Measurements from ENCODE around the gene APP. TPM values are rescaled to one million over a fixed set of nuclear protein-coding genes. Genes with fewer than 3 reads are reported as not detected.

The APP gene
- total RNA-seq, 5 donors from 2014 or later (not counting 1 experiment from before 2014, with no cell fraction given), result 33.7 to 44.7 (median 37.5) TPM

- H3K4me3 ChIP-seq (ENCODE audit: control insufficient read depth in 1 of 2, extremely low read depth in 1 of 2, low read length in 1 of 2), result no peak overlapping the region
- H3K27ac Mint-ChIP-seq, result no peak overlapping the region
- H3K27ac ChIP-seq (ENCODE audit: low read length), result no peak overlapping the region
- ChIA-PET POLR2A (no interaction called here), CTCF (no interaction called here)
- H3K4me3 Mint-ChIP-seq, result no peak overlapping the region
- no peaks in the 10 kb centered on the region for H3K27me3 ChIP-seq (replicated peaks in 1 of 2; ENCODE audit: control insufficient read depth in 2 of 2, extremely low read depth in 1 of 2, insufficient read depth in 2 of 2, low read length in 1 of 2)
- H3K36me3 Mint-ChIP-seq, result peaks cover 19% of the 10 kb centered on the region
- ATAC-seq (replicated peaks in 1 of 4) (no peak), DNase-seq (no peak)
- H3K4me1 Mint-ChIP-seq, result no peaks in the 10 kb centered on the region
- peaks cover 2 to 5% of the 10 kb centered on the region in 2 donors for H3K36me3 ChIP-seq (ENCODE audit: control insufficient read depth in 2 of 2, extremely low read depth in 1 of 2, insufficient read depth in 1 of 2, low read length in 1 of 2)
- H3K4me1 ChIP-seq (ENCODE audit: control insufficient read depth in 1 of 2, extremely low read depth in 1 of 2, insufficient read depth in 2 of 2, low read length in 2 of 2), result no peaks in the 10 kb centered on the region
- no peaks in the 10 kb centered on the region for H3K27me3 Mint-ChIP-seq
- WGBS (ENCODE audit: insufficient coverage), result 80% methylated on average over 4 of the region's 9 CpGs
- no peaks in the 10 kb centered on the region for H3K9me3 ChIP-seq
- H3K9me3 Mint-ChIP-seq, result no peaks in the 10 kb centered on the region
These were observed 282.8 kb downstream of the APP start for GRCh38 chr21:25887646-25888306.

GRCh38 chr21:25887166-25887565, 283.4 kb downstream of the APP start:
- H3K9me3 Mint-ChIP-seq, result no peaks in the 10 kb centered on the region
- ATAC-seq (replicated peaks in 1 of 4) (no peak), DNase-seq (no peak)
- Histone ChIP-seq H3K36me3 (ENCODE audit: control insufficient read depth in 2 of 2, extremely low read depth in 1 of 2, insufficient read depth in 1 of 2, low read length in 1 of 2) (peaks cover 2 to 5% of the 10 kb centered on the region in 2 donors), H3K27me3 (replicated peaks in 1 of 2; ENCODE audit: control insufficient read depth in 2 of 2, extremely low read depth in 1 of 2, insufficient read depth in 2 of 2, low read length in 1 of 2) (no peaks in the 10 kb centered on the region), H3K4me1 (ENCODE audit: control insufficient read depth in 1 of 2, extremely low read depth in 1 of 2, insufficient read depth in 2 of 2, low read length in 2 of 2) (no peaks in the 10 kb centered on the region), H3K9me3 (no peaks in the 10 kb centered on the region), H3K27ac (ENCODE audit: low read length) (no peak overlapping the region), H3K4me3 (ENCODE audit: control insufficient read depth in 1 of 2, extremely low read depth in 1 of 2, low read length in 1 of 2) (no peak overlapping the region)
- peaks cover 19% of the 10 kb centered on the region for H3K36me3 Mint-ChIP-seq
- 93% methylated on average over 2 of the region's 4 CpGs for WGBS (ENCODE audit: insufficient coverage)
- POLR2A ChIA-PET, result no interaction called here
- H3K27ac Mint-ChIP-seq, result no peak overlapping the region
- no peaks in the 10 kb centered on the region for H3K27me3 Mint-ChIP-seq
- H3K4me1 Mint-ChIP-seq, result no peaks in the 10 kb centered on the region
- CTCF ChIA-PET, result interaction anchor here in 1 of 2 donors (0.5 to 1.5 kb wide), 2 partner anchors 8 to 525 kb away, joined by 3 to 4 read pairs; no protein-coding TSS in a partner anchor
- no peak overlapping the region for H3K4me3 Mint-ChIP-seq

GRCh38 chr21:25885880-25886279, 284.7 kb downstream of the APP start:
- no peaks in the 10 kb centered on the region for H3K9me3 ChIP-seq
- Mint-ChIP-seq H3K9me3 (no peaks in the 10 kb centered on the region), H3K27me3 (no peaks in the 10 kb centered on the region), H3K36me3 (peaks cover 17% of the 10 kb centered on the region), H3K27ac (no peak overlapping the region), H3K4me1 (no peaks in the 10 kb centered on the region), H3K4me3 (no peak overlapping the region)
- CTCF ChIA-PET, result interaction anchor here (1.0 to 1.5 kb wide), 2 partner anchors 10 to 828 kb away, joined by 3 to 4 read pairs; no protein-coding TSS in a partner anchor
- ATAC-seq (replicated peaks in 1 of 4), result no peak
- WGBS (ENCODE audit: insufficient coverage), result no CpG with 5 or more reads among the region's 7 CpGs
- POLR2A ChIA-PET, result no interaction called here
- no peak for DNase-seq
- no peak overlapping the region for H3K27ac ChIP-seq (ENCODE audit: low read length)
- no peaks in the 10 kb centered on the region for H3K4me1 ChIP-seq (ENCODE audit: control insufficient read depth in 1 of 2, extremely low read depth in 1 of 2, insufficient read depth in 2 of 2, low read length in 2 of 2)
- H3K36me3 ChIP-seq (ENCODE audit: control insufficient read depth in 2 of 2, extremely low read depth in 1 of 2, insufficient read depth in 1 of 2, low read length in 1 of 2), result peaks cover 2 to 5% of the 10 kb centered on the region in 2 donors
- H3K4me3 ChIP-seq (ENCODE audit: control insufficient read depth in 1 of 2, extremely low read depth in 1 of 2, low read length in 1 of 2), result no peak overlapping the region
- H3K27me3 ChIP-seq (replicated peaks in 1 of 2; ENCODE audit: control insufficient read depth in 2 of 2, extremely low read depth in 1 of 2, insufficient read depth in 2 of 2, low read length in 1 of 2), result no peaks in the 10 kb centered on the region

GRCh38 chr21:25885405-25885804, 285.2 kb downstream of the APP start:
- H3K4me3 Mint-ChIP-seq, result no peak overlapping the region
- no peak overlapping the region for H3K27ac Mint-ChIP-seq
- CTCF ChIA-PET, result interaction anchor here (1.0 to 1.5 kb wide), 2 partner anchors 10 to 829 kb away, joined by 3 to 4 read pairs; no protein-coding TSS in a partner anchor
- no peaks in the 10 kb centered on the region for H3K9me3 Mint-ChIP-seq
- Histone ChIP-seq H3K4me1 (ENCODE audit: control insufficient read depth in 1 of 2, extremely low read depth in 1 of 2, insufficient read depth in 2 of 2, low read length in 2 of 2) (no peaks in the 10 kb centered on the region), H3K4me3 (ENCODE audit: control insufficient read depth in 1 of 2, extremely low read depth in 1 of 2, low read length in 1 of 2) (no peak overlapping the region), H3K9me3 (no peaks in the 10 kb centered on the region), H3K27ac (ENCODE audit: low read length) (no peak overlapping the region), H3K27me3 (replicated peaks in 1 of 2; ENCODE audit: control insufficient read depth in 2 of 2, extremely low read depth in 1 of 2, insufficient read depth in 2 of 2, low read length in 1 of 2) (no peaks in the 10 kb centered on the region), H3K36me3 (ENCODE audit: control insufficient read depth in 2 of 2, extremely low read depth in 1 of 2, insufficient read depth in 1 of 2, low read length in 1 of 2) (peaks cover 2 to 5% of the 10 kb centered on the region in 2 donors)
- POLR2A ChIA-PET, result no interaction called here
- H3K27me3 Mint-ChIP-seq, result no peaks in the 10 kb centered on the region
- no peak for ATAC-seq (replicated peaks in 1 of 4)
- 76% methylated on average over 4 of the region's 4 CpGs for WGBS (ENCODE audit: insufficient coverage)
- peaks cover 14% of the 10 kb centered on the region for H3K36me3 Mint-ChIP-seq
- no peaks in the 10 kb centered on the region for H3K4me1 Mint-ChIP-seq
- no peak for DNase-seq

GRCh38 chr21:25884311-25884710, 286.3 kb downstream of the APP start:
- H3K4me3 ChIP-seq (ENCODE audit: control insufficient read depth in 1 of 2, extremely low read depth in 1 of 2, low read length in 1 of 2), result no peak overlapping the region
- Mint-ChIP-seq H3K9me3 (no peaks in the 10 kb centered on the region), H3K27me3 (no peaks in the 10 kb centered on the region), H3K36me3 (peaks cover 14% of the 10 kb centered on the region), H3K4me3 (no peak overlapping the region), H3K4me1 (no peaks in the 10 kb centered on the region), H3K27ac (no peak overlapping the region)
- DNase-seq (no peak), ATAC-seq (replicated peaks in 1 of 4) (no peak)
- H3K36me3 ChIP-seq (ENCODE audit: control insufficient read depth in 2 of 2, extremely low read depth in 1 of 2, insufficient read depth in 1 of 2, low read length in 1 of 2), result peaks cover 2 to 5% of the 10 kb centered on the region in 2 donors
- no peak overlapping the region for H3K27ac ChIP-seq (ENCODE audit: low read length)
- 80% methylated on average over 1 of the region's 2 CpGs for WGBS (ENCODE audit: insufficient coverage)
- no peaks in the 10 kb centered on the region for H3K9me3 ChIP-seq
- no peaks in the 10 kb centered on the region for H3K4me1 ChIP-seq (ENCODE audit: control insufficient read depth in 1 of 2, extremely low read depth in 1 of 2, insufficient read depth in 2 of 2, low read length in 2 of 2)
- H3K27me3 ChIP-seq (replicated peaks in 1 of 2; ENCODE audit: control insufficient read depth in 2 of 2, extremely low read depth in 1 of 2, insufficient read depth in 2 of 2, low read length in 1 of 2), result no peaks in the 10 kb centered on the region
- ChIA-PET POLR2A (no interaction called here), CTCF (interaction anchor here (0.6 to 0.7 kb wide), 2 partner anchors 17 to 40 kb away, joined by 3 to 5 read pairs; no protein-coding TSS in a partner anchor)

- Histone ChIP-seq H3K27me3 (replicated peaks in 1 of 2; ENCODE audit: control insufficient read depth in 2 of 2, extremely low read depth in 1 of 2, insufficient read depth in 2 of 2, low read length in 1 of 2) (no peaks in the 10 kb centered on the region), H3K4me3 (ENCODE audit: control insufficient read depth in 1 of 2, extremely low read depth in 1 of 2, low read length in 1 of 2) (no peak overlapping the region), H3K27ac (ENCODE audit: low read length) (no peak overlapping the region), H3K9me3 (no peaks in the 10 kb centered on the region), H3K36me3 (ENCODE audit: control insufficient read depth in 2 of 2, extremely low read depth in 1 of 2, insufficient read depth in 1 of 2, low read length in 1 of 2) (peaks cover 0 to 2% of the 10 kb centered on the region in 2 donors), H3K4me1 (ENCODE audit: control insufficient read depth in 1 of 2, extremely low read depth in 1 of 2, insufficient read depth in 2 of 2, low read length in 2 of 2) (no peaks in the 10 kb centered on the region)
- no peak overlapping the region for H3K4me3 Mint-ChIP-seq
- 80% methylated on average over 1 of the region's 17 CpGs for WGBS (ENCODE audit: insufficient coverage)
- ChIA-PET POLR2A (no interaction called here), CTCF (interaction anchor here (0.5 to 1.2 kb wide), 10 partner anchors 19 to 836 kb away, joined by 3 to 6 read pairs (median 3); no protein-coding TSS in a partner anchor)
- H3K4me1 Mint-ChIP-seq, result no peaks in the 10 kb centered on the region
- no peaks in the 10 kb centered on the region for H3K9me3 Mint-ChIP-seq
- ATAC-seq (replicated peaks in 1 of 4), result peak; percentile 55 to 71 (median 66)
- DNase-seq, result peak; percentile 2 to 69 (median 44)
- H3K27ac Mint-ChIP-seq, result no peak overlapping the region
- H3K36me3 Mint-ChIP-seq, result no peaks in the 10 kb centered on the region
- H3K27me3 Mint-ChIP-seq, result no peaks in the 10 kb centered on the region
These were observed 288.8 kb downstream of the APP start for GRCh38 chr21:25881524-25882376.

All from T-cell (primary cell).